ENCODE data around the gene LZTFL1. TPM values are rescaled to one million over a fixed set of nuclear protein-coding genes. Genes with fewer than 3 reads are reported as not detected.

Gene LZTFL1
- total and polyA plus RNA-seq, 2 experiments from 2014 or later, result 6.3 to 13.9 TPM

GRCh38 chr3:45873638-45874037, 31.7 kb upstream of the LZTFL1 start:
- Histone ChIP-seq H3K79me2 (replicated peaks; ENCODE audit: insufficient read depth) (no peaks in the 10 kb centered on the region), H3F3A (replicated peaks; ENCODE audit: low read depth) (no peaks in the 10 kb centered on the region), H3K36me3 (ENCODE audit: insufficient read depth) (no peaks in the 10 kb centered on the region), H2AFZ (no peak overlapping the region), H4K20me1 (replicated peaks; ENCODE audit: insufficient read depth) (no peaks in the 10 kb centered on the region), H3K4me1 (ENCODE audit: insufficient read depth) (peaks cover 8% of the 10 kb centered on the region), H3K27ac (ENCODE audit: low read depth) (no peak overlapping the region), H3K4me2 (no peak overlapping the region), H3K4me3 (no peak overlapping the region), H3K27me3 (ENCODE audit: insufficient read depth) (no peaks in the 10 kb centered on the region), H3K9me2 (ENCODE audit: insufficient read depth) (0 out of 2 replicates have a peak, but pooled peaks cover 3% of the 10 kb centered on the region)
- H3K9me3 Mint-ChIP-seq, result no peaks in the 10 kb centered on the region
- H3K27ac Mint-ChIP-seq, result no peak overlapping the region
- H3K27me3 Mint-ChIP-seq (ENCODE audit: insufficient read depth, low read depth, poor library complexity), result peaks cover 4% of the 10 kb centered on the region
- H3K36me3 Mint-ChIP-seq (ENCODE audit: low read depth), result no peaks in the 10 kb centered on the region
- ATAC-seq, result no peak
- H3K4me3 Mint-ChIP-seq, result no peak overlapping the region
- H3K4me1 Mint-ChIP-seq, result peaks cover 14% of the 10 kb centered on the region
- TF ChIP-seq EZH2 (IDR thresholded peaks at IDR 0.05; ENCODE audit: low read depth, unreplicated experiment), result no peak
- TF ChIP-seq STAT1 (IDR thresholded peaks at IDR 0.05; ENCODE audit: unreplicated experiment), result no peak
- no peak for TF ChIP-seq REST (IDR thresholded peaks at IDR 0.05; ENCODE audit: unreplicated experiment)
- TF ChIP-seq ZNF331 (CRISPR knock-in tag; IDR thresholded peaks at IDR 0.05; ENCODE audit: low read depth), result no peak
- no peak for TF ChIP-seq NANOG (IDR thresholded peaks at IDR 0.05; ENCODE audit: borderline replicate concordance)
- TF ChIP-seq, protein P1, sequence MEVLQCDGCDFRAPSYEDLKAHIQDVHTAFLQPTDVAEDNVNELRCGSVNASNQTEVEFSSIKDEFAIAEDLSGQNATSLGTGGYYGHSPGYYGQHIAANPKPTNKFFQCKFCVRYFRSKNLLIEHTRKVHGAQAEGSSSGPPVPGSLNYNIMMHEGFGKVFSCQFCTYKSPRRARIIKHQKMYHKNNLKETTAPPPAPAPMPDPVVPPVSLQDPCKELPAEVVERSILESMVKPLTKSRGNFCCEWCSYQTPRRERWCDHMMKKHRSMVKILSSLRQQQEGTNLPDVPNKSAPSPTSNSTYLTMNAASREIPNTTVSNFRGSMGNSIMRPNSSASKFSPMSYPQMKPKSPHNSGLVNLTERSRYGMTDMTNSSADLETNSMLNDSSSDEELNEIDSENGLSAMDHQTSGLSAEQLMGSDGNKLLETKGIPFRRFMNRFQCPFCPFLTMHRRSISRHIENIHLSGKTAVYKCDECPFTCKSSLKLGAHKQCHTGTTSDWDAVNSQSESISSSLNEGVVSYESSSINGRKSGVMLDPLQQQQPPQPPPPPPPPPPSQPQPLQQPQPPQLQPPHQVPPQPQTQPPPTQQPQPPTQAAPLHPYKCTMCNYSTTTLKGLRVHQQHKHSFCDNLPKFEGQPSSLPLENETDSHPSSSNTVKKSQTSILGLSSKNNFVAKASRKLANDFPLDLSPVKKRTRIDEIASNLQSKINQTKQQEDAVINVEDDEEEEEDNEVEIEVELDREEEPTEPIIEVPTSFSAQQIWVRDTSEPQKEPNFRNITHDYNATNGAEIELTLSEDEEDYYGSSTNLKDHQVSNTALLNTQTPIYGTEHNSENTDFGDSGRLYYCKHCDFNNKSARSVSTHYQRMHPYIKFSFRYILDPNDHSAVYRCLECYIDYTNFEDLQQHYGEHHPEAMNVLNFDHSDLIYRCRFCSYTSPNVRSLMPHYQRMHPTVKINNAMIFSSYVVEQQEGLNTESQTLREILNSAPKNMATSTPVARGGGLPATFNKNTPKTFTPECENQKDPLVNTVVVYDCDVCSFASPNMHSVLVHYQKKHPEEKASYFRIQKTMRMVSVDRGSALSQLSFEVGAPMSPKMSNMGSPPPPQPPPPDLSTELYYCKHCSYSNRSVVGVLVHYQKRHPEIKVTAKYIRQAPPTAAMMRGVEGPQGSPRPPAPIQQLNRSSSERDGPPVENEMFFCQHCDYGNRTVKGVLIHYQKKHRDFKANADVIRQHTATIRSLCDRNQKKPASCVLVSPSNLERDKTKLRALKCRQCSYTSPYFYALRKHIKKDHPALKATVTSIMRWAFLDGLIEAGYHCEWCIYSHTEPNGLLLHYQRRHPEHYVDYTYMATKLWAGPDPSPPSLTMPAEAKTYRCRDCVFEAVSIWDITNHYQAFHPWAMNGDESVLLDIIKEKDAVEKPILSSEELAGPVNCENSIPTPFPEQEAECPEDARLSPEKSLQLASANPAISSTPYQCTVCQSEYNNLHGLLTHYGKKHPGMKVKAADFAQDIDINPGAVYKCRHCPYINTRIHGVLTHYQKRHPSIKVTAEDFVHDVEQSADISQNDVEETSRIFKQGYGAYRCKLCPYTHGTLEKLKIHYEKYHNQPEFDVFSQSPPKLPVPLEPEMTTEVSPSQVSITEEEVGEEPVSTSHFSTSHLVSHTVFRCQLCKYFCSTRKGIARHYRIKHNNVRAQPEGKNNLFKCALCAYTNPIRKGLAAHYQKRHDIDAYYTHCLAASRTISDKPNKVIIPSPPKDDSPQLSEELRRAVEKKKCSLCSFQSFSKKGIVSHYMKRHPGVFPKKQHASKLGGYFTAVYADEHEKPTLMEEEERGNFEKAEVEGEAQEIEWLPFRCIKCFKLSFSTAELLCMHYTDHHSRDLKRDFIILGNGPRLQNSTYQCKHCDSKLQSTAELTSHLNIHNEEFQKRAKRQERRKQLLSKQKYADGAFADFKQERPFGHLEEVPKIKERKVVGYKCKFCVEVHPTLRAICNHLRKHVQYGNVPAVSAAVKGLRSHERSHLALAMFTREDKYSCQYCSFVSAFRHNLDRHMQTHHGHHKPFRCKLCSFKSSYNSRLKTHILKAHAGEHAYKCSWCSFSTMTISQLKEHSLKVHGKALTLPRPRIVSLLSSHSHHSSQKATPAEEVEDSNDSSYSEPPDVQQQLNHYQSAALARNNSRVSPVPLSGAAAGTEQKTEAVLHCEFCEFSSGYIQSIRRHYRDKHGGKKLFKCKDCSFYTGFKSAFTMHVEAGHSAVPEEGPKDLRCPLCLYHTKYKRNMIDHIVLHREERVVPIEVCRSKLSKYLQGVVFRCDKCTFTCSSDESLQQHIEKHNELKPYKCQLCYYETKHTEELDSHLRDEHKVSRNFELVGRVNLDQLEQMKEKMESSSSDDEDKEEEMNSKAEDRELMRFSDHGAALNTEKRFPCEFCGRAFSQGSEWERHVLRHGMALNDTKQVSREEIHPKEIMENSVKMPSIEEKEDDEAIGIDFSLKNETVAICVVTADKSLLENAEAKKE (CRISPR knock-in tag; IDR thresholded peaks at IDR 0.05), result no peak
- TF ChIP-seq POLR2AphosphoS5 (IDR thresholded peaks at IDR 0.05; ENCODE audit: low read depth), result no peak
- TF ChIP-seq ETS1 (IDR thresholded peaks at IDR 0.05), result no peak
- no peak for TF ChIP-seq ZNF114 (CRISPR knock-in tag; IDR thresholded peaks at IDR 0.05)
- no peak for TF ChIP-seq JUNB (IDR thresholded peaks at IDR 0.05; ENCODE audit: unreplicated experiment)
- TF ChIP-seq CREB1 (CRISPR knock-in tag; IDR thresholded peaks at IDR 0.05; ENCODE audit: low read depth), result no peak
- no peak for TF ChIP-seq EZH2phosphoT487 (IDR thresholded peaks at IDR 0.05; ENCODE audit: unreplicated experiment)
- TF ChIP-seq, protein P2, sequence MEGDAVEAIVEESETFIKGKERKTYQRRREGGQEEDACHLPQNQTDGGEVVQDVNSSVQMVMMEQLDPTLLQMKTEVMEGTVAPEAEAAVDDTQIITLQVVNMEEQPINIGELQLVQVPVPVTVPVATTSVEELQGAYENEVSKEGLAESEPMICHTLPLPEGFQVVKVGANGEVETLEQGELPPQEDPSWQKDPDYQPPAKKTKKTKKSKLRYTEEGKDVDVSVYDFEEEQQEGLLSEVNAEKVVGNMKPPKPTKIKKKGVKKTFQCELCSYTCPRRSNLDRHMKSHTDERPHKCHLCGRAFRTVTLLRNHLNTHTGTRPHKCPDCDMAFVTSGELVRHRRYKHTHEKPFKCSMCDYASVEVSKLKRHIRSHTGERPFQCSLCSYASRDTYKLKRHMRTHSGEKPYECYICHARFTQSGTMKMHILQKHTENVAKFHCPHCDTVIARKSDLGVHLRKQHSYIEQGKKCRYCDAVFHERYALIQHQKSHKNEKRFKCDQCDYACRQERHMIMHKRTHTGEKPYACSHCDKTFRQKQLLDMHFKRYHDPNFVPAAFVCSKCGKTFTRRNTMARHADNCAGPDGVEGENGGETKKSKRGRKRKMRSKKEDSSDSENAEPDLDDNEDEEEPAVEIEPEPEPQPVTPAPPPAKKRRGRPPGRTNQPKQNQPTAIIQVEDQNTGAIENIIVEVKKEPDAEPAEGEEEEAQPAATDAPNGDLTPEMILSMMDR (conservative IDR thresholded peaks at IDR 0.05; ENCODE audit: low read depth in 2 of 2), result no peak
- DNase-seq (ENCODE audit: low spot score), result no peak

Data from GM23338 (cell line).